ENCODE measurements around the gene SLC35E1. TPM values are rescaled to one million over a fixed set of nuclear protein-coding genes. Genes with fewer than 3 reads are reported as not detected.

The SLC35E1 gene
- total RNA-seq, 1 experiment from 2014 or later = 43.5 TPM

DNA sequence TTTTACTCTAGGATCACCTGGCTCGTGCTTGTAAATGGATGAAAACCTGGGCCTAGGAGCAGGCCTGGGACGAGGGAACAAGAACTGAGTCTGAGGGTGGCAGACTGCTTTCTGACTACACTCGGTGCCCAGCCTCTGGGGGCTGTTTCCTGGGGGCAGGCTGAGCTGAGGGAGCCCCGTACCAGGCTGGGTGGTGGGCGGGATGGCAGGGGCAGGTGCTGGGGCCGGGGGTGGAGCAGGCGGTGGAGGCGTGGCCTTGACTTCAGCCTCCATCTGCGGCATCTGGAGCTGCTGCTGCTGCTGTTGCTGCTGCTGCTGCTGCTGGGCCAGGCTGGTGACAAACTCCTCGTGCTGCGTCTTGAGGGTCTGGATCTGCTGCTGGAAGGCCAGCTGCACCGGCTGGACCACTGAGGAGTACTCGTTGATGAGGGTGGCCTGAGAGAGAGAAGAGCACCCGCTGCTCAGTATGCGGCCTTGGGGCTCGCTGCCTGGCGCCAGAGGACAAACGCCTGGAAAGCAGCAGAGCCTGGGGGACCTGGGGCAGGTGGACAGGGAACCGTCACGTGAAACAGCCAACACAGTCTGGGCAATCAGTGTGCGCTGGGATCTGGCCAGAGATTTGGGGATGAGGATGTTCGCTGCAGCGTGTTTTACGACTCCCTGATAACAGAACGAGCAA lies 42.6 kb downstream of the SLC35E1 start:
- ChIA-PET CTCF (no interaction called here), POLR2A (no interaction called here)
- intact Hi-C loops (cut with micrococcal nuclease; ENCODE audit: unreplicated experiment) = no loop called here
- Histone ChIP-seq H3K27ac (ENCODE audit: low read length) (no peak overlapping the region), H3K4me1 (ENCODE audit: control insufficient read depth, insufficient read depth, low read length) (no peaks in the 10 kb centered on the region), H3K27me3 (ENCODE audit: control insufficient read depth, insufficient read depth, low read length) (no peaks in the 10 kb centered on the region), H3K9me3 (ENCODE audit: control insufficient read depth, insufficient read depth, low read depth, low read length) (no peaks in the 10 kb centered on the region), H3K36me3 (ENCODE audit: control insufficient read depth, insufficient read depth, low read length) (peaks cover 3% of the 10 kb centered on the region; the same call in 1 of the 2 replicates), H3K4me3 (ENCODE audit: low read depth in 2 of 2, low read length in 2 of 2) (no peak overlapping the region)
- TF ChIP-seq, protein P1, sequence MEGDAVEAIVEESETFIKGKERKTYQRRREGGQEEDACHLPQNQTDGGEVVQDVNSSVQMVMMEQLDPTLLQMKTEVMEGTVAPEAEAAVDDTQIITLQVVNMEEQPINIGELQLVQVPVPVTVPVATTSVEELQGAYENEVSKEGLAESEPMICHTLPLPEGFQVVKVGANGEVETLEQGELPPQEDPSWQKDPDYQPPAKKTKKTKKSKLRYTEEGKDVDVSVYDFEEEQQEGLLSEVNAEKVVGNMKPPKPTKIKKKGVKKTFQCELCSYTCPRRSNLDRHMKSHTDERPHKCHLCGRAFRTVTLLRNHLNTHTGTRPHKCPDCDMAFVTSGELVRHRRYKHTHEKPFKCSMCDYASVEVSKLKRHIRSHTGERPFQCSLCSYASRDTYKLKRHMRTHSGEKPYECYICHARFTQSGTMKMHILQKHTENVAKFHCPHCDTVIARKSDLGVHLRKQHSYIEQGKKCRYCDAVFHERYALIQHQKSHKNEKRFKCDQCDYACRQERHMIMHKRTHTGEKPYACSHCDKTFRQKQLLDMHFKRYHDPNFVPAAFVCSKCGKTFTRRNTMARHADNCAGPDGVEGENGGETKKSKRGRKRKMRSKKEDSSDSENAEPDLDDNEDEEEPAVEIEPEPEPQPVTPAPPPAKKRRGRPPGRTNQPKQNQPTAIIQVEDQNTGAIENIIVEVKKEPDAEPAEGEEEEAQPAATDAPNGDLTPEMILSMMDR (IDR thresholded peaks at IDR 0.05) = no peak
- TF ChIP-seq TCF7L2 (IDR thresholded peaks at IDR 0.05; ENCODE audit: low read depth, low read length) (no peak), POLR2AphosphoS5 (IDR thresholded peaks at IDR 0.05; ENCODE audit: low read depth, low read length) (no peak), SIN3A (IDR thresholded peaks at IDR 0.05; ENCODE audit: borderline replicate concordance, insufficient read depth, low read depth, low read length) (no peak)
- TF ChIP-seq, protein P2, sequence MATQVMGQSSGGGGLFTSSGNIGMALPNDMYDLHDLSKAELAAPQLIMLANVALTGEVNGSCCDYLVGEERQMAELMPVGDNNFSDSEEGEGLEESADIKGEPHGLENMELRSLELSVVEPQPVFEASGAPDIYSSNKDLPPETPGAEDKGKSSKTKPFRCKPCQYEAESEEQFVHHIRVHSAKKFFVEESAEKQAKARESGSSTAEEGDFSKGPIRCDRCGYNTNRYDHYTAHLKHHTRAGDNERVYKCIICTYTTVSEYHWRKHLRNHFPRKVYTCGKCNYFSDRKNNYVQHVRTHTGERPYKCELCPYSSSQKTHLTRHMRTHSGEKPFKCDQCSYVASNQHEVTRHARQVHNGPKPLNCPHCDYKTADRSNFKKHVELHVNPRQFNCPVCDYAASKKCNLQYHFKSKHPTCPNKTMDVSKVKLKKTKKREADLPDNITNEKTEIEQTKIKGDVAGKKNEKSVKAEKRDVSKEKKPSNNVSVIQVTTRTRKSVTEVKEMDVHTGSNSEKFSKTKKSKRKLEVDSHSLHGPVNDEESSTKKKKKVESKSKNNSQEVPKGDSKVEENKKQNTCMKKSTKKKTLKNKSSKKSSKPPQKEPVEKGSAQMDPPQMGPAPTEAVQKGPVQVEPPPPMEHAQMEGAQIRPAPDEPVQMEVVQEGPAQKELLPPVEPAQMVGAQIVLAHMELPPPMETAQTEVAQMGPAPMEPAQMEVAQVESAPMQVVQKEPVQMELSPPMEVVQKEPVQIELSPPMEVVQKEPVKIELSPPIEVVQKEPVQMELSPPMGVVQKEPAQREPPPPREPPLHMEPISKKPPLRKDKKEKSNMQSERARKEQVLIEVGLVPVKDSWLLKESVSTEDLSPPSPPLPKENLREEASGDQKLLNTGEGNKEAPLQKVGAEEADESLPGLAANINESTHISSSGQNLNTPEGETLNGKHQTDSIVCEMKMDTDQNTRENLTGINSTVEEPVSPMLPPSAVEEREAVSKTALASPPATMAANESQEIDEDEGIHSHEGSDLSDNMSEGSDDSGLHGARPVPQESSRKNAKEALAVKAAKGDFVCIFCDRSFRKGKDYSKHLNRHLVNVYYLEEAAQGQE (IDR thresholded peaks at IDR 0.05; ENCODE audit: insufficient read depth in 1 of 2, low read depth in 2 of 2, low read length in 1 of 2) = no peak
- in situ Hi-C loops (cut with HindIII; ENCODE audit: low pct_unique_long_range_greater_than_20kb, low sequenced_read_pairs) = no loop called here
- ATAC-seq (no peak), DNase-seq (ENCODE audit: low read depth, low spot score) (no peak)
- no TSS peak for BruUV-seq (replicated peaks)

DNA sequence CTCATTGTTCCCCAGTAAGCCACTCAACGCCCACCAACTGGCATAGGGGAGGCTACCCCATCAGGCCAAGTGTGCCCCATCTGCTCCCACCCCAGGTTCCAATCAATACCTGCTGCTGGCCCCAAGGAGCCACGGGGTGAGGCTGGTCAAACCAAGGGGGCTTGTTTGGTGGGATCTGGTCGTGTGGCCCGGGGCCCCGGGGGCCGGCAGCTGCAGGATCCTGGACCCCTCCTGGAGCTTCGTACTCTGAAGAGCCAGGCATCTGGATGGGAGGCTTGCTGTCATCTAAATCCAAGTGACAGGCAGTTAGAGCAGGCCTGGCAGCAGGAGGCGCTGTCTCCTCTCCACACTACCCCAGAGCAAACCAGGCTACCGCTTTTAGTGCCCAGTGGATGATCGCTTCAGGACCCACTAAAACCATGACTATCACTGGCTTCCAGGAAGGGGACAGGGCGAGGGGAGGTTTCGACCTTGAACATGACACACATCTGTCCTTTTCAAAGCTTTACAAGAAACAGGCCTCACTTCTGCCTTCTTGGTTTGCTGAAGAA lies 44.2 kb downstream of the SLC35E1 start:
- intact Hi-C loops (cut with micrococcal nuclease; ENCODE audit: unreplicated experiment) = no loop called here
- in situ Hi-C loops (cut with HindIII; ENCODE audit: low pct_unique_long_range_greater_than_20kb, low sequenced_read_pairs) = no loop called here
- TF ChIP-seq, protein P1 (IDR thresholded peaks at IDR 0.05) = no peak; the same call in 1 of the 2 replicates
- ATAC-seq = no peak
- H3K4me1 ChIP-seq (ENCODE audit: control insufficient read depth, insufficient read depth, low read length) = no peaks in the 10 kb centered on the region
- H3K27me3 ChIP-seq (ENCODE audit: control insufficient read depth, insufficient read depth, low read length) = no peaks in the 10 kb centered on the region
- CTCF ChIA-PET = no interaction called here
- no peak overlapping the region for H3K27ac ChIP-seq (ENCODE audit: low read length)
- DNase-seq (ENCODE audit: low read depth, low spot score) = no peak
- TSS peak; percentile 55 for BruUV-seq (replicated peaks)
- H3K36me3 ChIP-seq (ENCODE audit: control insufficient read depth, insufficient read depth, low read length) = peaks cover 3% of the 10 kb centered on the region; the same call in 1 of the 2 replicates
- H3K4me3 ChIP-seq (ENCODE audit: low read depth in 2 of 2, low read length in 2 of 2) = no peak overlapping the region
- POLR2A ChIA-PET = no interaction called here
- no peaks in the 10 kb centered on the region for H3K9me3 ChIP-seq (ENCODE audit: control insufficient read depth, insufficient read depth, low read depth, low read length)
